ENCODE results near the gene WDR26.
"Not testable (repeated sequence)": the region's sequence is repeated elsewhere in the genome, so short reads cannot be mapped to it uniquely, and the experiment has no call there.

WDR26 gene

DNA sequence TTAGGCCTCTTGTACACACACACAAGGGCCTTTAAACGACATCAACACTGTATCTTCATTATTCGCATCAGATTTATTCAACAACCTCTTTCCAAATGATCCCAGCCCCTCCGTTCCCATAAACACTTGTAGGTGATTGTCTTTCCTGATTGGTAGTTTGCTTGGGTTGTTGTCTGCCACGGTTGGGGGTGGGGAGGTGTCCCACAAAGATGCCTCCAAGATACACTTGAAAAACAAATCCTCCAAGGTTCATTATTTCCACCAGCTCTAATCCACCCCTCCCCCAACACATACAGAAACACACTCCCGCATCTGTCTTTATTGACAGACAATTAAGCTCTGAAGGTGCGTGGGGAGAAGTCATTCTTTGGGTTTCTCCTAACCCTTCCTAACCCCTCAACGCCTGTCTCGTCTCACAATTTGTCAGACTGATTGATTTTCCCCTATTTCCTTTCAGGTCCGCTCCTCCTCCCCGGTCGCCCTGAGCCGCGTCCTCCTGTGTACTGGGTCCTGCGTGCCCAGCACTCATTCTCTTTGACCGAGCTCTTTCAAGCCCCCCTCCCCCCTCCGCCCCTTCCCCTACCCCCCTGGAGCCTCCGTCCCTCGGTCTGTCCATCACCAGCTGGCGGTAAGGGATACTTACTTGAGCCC, 1.4 kb downstream of the WDR26 start:
- peak; percentile 33 for DNase-seq

DNA sequence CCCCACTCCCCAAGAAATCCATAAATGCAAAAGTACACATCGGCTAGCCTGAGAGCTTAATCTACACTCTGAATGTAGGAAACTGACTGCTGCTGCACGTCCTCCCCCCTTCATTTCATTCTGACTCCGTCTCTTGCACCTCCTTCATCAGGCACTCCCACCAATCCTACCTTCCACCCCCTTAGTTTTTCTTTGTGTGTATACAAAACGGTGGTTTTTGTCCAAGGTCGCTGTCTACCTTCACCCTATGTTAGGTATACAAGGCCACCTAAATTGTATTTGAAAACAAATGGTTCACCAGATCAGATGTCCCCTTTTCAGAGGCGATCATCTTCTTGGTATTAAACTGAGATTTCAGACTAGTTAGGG, 1.9 kb downstream of the WDR26 start:
- no peak for DNase-seq

DNA sequence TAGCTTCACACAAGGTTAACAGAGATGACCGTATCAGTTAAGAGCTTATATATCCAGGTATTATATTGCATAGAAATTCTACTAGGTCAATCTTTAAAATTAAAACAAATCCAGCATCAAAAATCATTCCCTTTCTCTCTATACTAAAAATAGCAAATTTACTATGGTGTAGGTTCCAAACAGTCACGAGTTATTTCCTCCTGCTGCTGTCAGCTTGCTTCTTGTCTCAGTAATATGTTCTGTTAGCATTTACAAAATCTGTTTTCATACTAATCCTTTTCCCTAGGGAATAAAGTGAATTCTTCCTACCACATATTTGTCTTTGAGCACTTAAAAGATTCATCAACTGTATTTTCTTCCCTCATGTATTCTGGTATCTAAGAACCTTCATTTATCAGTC, 2.5 kb downstream of the WDR26 start:
- DNase-seq: no peak

- no peak for DNase-seq
These were observed 2.9 kb downstream of the WDR26 start for GRCh38 chr1:224431726-224432125.

GRCh38 chr1:224430511-224431113, 4.0 kb downstream of the WDR26 start:
- DNase-seq: no peak

- no peak for DNase-seq
These were observed 4.8 kb downstream of the WDR26 start for GRCh38 chr1:224429616-224430326.

DNA sequence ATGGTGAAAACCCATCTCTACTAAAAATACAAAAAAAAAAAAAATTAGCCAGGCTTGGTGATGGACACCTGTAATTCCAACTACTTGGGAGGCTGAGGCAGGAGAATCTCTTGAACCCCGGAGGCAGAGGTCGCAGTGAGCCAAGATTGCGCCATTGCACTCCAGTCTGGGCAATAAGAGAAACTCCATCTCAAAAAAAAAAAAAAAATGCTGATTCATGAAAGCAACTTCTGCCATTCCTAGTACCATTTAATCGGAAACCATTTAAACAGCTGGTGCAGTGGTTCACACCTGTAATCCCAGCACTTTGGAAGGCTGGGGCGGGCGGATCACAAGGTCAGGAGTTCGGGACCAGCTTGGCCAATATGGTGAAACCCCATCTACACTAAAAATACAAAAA, 5.9 kb downstream of the WDR26 start:
- DNase-seq: not testable (repeated sequence)

- DNase-seq: no peak
These were observed 7.3 kb downstream of the WDR26 start for GRCh38 chr1:224427346-224427745.

GRCh38 chr1:224426869-224427268, 7.7 kb downstream of the WDR26 start:
- not testable (repeated sequence) for DNase-seq

- no peak for DNase-seq
These were observed 9.2 kb downstream of the WDR26 start for GRCh38 chr1:224425279-224425884.

DNA sequence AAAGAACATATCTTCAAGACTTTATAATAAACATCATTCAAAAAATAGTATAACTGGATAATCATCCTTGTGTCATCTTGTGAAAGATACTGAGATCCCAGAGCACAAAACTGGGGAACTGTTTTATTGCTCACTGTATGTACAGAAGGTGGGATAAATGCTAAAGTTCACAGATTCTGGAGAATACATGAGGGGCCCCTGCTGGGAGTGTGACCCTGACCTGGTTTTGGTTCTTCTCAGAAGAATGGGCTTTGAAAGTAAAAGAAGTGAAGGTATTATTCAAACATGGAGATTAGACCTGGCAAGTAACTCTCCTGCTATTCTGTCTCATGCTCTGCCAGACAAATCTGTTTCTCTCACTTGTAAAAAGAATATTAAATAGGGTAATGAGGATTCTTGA, 14.5 kb downstream of the WDR26 start:
- DNase-seq: no peak

DNA sequence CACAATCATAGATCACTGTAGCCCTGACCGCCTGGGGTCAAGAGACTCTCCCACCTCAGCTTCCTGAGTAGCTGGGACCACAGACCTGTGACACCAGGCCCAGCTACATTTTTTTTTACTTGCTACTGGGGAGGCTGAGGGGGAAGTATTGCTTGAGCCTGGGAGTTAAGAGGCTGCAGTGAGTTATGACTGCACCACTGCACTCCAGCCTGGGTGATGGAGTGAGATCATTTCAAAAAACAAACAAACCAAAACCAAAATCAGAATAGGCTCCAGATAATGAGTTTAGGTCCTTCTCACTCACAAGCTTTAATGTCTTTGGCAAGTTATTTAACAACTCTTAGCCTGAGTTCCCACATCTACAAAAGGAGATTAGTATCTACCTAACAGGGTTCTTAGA, 22.8 kb downstream of the WDR26 start:
- DNase-seq: no peak

DNA sequence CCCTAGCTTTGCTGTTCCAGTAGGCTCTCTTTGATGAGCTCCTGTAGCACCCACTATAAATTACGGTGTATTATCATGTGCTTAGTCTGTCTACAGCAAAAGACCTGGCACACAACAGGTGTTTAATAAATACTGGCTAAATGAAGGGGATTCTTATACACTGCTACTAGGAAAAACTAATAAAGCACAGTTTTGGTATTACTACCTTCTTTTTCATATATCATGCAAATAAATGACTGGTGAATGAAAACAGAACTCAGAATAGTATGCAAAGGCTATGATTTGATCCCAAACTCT, 26.4 kb downstream of the WDR26 start:
- no peak for DNase-seq

- no peak for DNase-seq
These were observed 26.9 kb downstream of the WDR26 start for GRCh38 chr1:224407571-224408293.

DNA sequence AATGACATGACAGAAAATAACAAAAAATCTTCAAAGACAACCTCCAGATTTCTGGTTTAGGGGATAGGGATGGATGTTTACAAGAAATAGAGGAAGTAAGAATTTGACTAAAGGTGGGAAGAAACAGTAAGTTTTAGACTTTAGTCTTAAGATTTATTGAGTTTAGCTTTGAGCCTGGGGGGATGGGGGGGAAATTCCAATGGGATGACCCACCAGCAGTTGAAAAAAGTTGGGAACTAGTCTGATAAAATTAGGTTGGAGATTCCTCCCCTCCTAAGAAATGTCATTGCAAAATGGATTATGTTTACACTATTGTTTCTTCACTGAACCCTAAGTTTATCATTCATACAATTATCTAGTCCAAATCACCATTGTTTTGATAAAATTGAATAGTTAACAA, 28.4 kb downstream of the WDR26 start:
- no peak for DNase-seq

GRCh38 chr1:224405604-224405970, 29.0 kb downstream of the WDR26 start:
- DNase-seq: no peak

GRCh38 chr1:224404916-224405603, 29.5 kb downstream of the WDR26 start:
- no peak for DNase-seq

- DNase-seq: no peak
These were observed 32.0 kb downstream of the WDR26 start for GRCh38 chr1:224402472-224403036.

- no peak for DNase-seq
These were observed 34.7 kb downstream of the WDR26 start for GRCh38 chr1:224399887-224400286.

- no peak for DNase-seq
These were observed 41.3 kb downstream of the WDR26 start for GRCh38 chr1:224393294-224393693.

DNA sequence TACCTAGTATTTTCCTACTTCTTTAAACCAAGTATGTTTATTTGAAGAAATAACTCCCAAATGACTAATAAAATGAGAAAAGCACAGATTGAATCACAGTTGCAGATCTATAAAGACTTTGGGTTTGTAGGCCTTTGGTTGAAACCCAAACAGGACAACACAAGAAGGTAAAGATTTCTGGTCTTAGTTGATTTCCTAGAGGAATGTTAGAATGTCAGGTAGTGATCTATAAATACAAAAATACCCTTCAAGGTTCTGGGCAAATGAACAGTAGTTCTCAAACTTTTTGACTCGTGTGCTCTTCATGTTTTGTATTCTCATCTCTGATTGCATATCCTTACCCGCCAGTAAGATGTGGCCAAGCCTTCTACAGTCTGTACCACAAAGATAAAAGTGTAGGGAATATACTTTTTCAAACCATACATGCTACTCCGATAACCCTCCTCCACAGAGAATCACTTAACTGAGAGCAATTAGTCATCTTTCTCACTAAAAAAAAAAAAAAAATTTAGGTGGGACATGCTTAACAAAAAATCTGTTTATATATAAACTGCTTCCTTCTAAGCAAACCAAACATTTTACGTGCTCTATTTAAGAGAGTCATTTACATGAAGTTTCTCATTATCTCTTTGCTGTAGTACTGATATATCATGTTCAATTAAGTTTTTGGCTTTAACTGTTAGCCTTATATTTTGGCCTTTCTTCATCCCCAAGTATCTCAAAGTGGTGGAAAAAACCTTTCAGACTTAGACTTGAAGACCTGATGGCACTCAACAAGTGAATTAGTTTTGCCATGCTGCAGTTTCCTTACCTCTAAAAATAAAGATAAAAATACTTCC, 42.0 kb downstream of the WDR26 start:
- DNase-seq: no peak

DNA sequence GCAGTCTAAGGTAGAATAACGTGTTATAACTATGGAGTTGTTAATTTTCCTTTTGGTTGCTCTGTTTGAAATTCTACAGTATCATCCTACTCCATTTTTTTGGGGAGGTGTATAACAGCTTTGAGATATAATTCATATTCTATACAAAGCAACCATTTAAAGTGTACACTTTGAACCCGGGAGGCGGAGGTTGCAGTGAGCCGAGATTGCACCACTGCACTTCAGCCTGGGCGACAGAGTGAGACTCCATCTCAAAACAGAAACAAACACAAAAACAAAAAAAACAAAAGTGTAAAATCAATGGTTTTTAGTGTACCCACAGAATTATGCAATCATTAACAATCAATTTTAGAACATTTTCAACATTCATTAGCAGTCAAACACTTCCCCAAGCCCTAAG, 44.1 kb downstream of the WDR26 start:
- no peak for DNase-seq
